Activated CD4-positive, CD25-positive, alpha-beta regulatory T cell treated with anti-CD3 and anti-CD28 coated beads, Interleukin-2, amount 50 U/mL, for 24 hours (primary cell): Measurements from ENCODE around the gene BDKRB2.

Experiments
- ATAC-seq, 2 donors: fragments of 150-1000 bp; cut with Tn5 transposase; one replicate each; pipeline ENCODE4 v1.10.0; 2021; ENCODE audit warnings: mild to moderate bottlenecking in 1 of 2, moderate library complexity in 1 of 2

The BDKRB2 gene

DNA sequence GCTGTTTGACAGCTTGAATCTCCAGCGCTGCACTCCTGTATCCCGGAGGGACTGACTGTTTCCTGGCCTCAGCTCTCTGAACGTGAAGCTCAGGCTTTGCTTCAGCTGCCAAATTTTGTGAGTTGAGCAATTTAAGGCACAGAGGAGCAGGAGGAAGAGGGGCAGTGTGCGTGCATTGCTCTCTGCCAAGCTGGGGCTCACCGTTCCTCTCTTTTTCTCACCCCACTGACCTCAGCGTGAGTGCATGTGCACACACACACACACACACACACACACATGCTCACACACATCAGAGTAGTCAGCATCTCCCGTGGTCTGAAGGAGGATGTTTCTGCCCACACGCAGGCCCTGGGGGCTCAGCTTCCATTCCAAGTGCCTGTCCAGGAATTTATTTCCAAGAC lies 27.8 kb upstream of the BDKRB2 start:
- ATAC-seq = no peak

DNA sequence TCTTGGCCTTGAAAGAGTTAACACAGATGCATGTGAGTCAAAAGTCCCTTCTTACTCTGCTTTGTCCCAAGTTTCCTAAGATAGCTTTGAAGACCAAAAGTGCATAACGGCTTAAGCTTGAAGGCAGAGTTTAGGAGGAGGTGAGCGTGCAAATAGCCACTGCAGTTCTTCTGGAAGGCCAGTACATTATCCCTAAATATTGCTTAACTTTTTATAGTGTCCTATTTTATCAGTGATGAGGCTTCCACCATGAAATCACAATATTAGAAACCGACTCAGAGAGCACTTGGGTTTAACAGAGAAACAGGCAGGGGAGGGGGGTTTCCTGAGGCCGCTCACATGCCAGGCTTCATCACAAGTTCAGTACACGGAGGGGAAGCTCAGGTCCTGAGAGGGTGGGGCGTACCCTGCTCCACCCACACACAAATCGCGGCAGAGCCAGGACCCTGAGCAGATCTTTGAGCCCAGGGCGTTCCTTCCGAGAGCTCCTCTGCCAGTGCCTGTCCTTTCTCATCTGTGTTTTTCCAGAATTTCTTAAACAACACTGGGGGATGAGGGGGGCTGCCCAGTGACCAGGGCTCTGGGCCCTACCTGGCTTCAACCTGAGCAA lies 26.8 kb upstream of the BDKRB2 start:
- no peak for ATAC-seq

DNA sequence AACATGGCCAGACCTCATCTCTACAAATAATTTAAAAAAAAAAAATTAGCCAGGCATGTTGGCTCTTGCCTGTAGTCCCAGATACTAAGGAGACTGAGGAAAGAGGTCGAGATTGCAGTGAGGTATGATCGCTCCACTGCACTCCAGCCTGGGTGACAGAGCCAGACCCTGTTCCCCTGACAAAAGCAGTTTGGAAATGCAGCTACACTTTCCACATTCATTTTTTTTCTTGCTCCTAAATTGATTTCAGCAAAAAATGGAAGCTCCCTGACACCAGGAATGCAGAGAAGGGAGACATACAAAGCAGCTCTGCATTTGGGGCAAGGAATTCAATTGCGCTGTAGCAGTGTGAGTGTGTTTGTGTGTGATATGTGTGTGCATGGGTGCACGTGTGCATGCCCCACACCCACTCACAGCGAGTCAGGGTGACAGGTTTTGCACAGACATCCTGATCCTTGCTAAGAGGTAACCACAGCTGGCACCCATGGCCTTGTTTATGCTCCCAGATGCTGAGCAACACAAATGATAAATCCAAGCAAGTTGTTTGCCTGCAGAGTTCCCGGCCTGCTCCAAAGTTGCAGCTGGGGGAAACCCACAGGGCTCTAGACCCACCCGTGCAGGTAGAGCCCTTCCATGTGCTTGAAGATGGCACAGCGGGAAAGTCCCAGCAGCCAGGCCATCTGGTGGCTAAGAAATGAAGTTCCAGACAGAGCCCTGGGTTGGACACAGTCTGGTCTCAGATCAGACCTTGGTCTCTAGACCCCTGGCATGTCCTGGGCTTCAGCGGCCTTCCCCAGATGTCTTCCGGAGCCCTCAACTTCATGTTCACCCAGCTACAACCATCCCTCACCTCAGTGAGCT lies 25.9 kb upstream of the BDKRB2 start:
- ATAC-seq = no peak

DNA sequence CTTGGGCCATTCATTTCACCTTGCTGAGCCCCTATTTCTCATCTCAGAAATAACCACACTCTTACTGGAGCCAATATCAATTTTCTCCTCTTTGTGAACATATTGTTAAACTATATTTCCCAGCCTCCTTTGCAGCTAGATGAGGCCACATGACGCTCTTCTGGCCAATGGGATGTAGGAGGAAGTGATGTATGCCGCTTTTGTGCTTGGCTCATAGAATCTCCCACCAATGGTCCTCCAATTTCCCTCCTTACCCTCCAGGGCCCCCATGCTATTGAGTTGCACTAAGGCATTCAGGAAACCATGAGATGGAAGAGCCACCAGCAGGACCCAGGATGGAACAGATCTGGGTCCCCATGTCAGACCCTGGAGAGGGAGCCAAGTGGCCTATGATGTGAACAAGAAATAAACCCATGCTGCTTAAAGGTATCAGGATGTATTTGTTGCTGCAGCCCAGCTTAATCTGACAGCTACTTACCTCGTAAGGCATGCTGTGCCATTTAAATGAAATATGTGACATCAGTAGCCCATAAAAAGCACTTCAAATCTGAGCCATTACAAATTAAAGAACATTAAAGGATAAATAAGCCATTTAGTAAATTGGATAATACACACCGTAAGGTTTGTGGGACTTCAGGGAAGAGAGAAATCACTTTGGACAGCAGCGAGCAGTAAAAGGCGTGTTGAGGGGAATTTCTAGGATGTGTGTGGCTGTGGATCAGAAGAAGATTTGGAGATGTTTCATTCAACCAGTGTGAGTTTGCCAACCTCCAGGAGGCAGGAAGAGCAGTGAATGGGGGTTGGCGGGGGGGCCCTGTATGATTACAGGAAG lies 24.4 kb upstream of the BDKRB2 start:
- no peak for ATAC-seq

DNA sequence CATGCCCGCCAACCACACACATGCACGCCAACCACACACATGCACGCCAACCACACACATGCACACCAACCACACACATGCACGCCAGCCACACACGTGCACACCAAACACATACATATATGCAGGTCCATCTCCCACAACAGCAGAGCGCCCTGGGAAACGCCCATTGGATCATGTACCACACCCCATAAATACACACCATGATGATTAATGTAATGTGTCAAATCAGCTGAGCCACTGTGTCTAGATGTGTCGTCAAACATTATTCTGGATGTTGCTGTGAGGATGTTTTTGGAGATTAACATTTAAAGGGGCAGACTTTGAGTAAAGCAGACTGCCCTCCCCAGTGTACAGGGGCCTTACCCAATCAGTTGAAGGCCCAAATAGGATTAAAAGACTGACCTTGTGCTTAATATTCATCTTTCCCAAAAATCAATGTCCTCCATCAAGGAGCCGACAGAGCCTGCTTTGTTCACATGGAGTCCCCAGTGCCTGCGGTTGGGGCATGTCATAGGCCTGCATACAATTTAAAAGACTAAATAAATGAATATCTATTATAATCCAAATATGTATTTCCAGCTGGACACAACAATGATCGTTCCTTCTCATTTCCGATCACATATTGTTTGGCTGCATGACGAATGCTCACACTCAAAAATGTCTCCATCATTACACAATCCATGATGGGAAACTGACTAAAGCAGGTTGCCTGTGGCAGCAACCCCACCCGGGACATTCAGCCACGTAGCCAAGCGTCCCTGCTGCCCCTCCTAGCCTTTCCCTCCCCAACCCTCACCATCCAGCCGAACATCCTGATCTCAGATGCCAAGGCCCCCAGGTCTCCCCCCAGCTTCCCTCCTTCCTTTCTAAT lies 23.2 kb upstream of the BDKRB2 start:
- ATAC-seq = no peak

DNA sequence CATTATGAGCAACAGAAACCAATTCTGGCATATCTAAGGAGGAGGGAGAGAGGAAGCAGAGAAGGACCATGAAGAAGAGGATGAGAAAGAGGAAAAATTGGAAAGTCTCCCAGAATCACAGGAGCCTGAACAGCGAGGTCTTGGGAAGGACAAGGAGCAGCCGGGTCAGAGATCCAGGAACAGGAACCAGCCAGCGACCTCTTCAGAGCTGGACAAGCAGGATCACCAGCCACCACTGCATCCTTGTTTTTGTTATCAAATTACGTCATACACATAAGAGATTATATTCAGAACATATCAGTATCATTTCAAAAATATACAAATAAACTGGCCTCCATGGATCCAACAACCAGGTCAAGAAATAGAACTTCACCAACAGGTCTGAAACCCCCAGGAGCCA lies 22.1 kb upstream of the BDKRB2 start:
- no peak for ATAC-seq

DNA sequence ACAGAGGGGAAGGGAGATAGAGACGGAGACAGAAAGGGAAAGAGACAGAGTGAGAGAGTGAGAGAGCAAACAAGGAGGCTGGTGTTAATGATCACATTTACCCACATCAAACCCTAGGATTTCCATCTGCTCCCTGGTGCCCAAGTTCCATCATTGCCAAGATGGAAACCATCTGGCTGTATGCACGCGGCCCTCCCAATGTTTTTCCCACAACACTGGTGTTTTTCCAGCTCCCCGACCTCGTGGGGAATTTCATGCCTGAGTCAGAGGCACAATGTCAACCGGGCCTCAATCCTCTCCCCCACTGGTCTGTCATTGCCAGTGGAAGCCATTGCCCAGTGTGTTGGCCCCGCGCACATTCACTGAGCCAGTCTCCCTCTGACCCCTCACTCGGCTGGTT lies 19.9 kb upstream of the BDKRB2 start:
- ATAC-seq = no peak

DNA sequence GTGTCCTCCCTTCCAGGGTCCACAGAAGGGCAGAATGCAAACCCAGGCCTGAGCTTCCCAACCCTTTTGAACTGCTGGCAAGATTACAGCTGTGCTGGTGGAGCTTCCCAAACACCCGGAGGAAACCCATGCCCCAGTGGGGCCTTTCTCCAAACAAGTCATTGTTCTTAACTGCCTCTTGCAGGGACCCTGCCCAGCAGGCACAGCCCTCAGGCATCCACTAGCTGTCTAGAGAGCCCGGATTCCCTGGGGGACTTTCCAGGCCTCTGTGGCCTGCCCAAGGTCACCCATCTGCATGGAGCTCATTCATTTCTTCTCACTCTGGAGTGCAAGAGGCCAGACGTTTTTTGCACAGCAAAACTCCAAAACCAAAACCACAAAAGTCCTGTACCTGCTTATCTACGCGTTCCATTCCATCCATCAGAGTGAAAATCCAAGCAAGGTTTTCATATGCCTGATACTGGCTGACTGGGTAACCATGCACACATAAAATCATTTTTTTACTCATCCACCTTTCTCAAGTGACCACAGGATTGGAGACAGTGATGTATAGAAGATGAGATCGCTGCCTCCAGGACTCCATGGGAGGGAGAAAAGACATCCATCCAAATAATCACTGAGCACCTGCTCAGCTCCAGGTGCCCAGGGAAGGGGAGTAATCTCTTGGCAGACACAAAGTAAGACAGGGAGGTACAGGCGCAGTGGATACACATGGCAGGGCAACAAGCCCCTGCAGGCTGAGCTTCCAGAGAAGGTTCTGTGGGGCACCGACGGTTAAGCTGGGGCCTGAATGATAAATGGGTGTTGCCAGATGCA lies 17.2 kb upstream of the BDKRB2 start:
- no peak for ATAC-seq

DNA sequence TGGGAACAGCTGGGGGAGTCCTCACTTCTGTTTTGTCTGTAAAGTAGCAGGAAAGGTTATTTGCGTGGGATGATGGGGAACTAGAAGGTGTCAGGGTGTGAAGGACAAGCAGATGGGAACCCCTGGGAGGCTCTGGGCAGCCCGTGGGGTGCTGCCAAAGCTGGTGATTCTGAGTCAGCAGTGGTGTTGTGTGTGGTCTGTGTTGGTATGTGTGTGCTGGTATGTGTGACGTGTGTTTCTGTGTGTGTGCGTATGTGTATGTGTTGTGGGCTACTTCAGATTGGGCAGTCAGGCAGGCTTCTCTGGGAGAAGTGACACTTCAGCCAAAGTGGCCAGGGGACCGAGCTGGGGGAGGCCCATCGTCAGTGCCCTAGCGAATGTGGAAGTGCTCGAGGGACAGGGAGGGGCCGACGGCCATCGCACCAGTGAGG lies 15.3 kb upstream of the BDKRB2 start:
- no peak for ATAC-seq

DNA sequence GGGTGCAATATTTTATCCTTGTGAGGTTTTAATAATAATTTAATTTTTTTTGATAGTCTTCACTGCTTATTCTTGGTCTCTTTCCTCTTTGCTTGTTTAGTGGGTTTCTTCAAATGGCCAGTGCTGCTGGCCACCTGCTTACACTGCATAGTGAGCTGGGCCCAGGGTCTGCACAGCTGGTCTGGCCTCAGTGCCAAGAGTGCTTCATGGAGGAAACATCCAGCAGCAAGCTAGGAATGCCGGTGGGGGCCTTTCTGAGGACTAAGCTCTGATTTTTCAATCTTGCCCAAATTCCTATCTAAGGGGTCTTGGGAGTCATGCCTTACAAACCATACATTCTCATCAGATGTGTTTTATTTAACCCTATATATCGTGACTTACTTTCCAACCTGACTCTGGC lies 13.3 kb upstream of the BDKRB2 start:
- ATAC-seq = no peak

DNA sequence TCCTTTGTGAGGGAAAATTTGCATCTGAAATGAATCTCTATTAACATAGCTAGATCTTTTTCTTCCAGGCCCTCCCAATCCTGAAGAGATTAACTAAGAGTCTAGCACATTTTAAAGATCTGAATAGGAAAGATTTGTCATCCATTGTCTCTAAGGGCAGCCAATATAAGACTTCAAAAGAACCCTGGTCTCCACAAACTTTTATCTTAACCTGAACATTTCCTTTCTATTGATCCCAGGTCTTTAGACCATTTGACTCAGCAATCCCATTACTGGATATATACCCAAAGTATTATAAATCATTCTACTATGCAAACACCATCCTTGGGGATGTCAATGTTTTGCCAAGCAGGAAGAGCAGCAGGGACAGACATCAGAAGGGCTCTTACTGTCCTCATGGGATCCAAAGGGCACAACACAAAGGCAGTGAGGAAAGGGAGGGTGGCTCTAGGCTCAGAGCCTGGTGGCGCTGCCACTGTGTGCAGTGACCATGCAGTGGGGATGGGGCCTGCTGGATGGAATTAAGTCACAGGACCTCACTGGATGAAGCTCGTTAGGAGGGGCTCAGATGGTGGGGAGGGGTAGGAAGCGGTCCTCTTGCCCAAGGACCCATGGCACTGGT lies 12.7 kb upstream of the BDKRB2 start:
- ATAC-seq = no peak

DNA sequence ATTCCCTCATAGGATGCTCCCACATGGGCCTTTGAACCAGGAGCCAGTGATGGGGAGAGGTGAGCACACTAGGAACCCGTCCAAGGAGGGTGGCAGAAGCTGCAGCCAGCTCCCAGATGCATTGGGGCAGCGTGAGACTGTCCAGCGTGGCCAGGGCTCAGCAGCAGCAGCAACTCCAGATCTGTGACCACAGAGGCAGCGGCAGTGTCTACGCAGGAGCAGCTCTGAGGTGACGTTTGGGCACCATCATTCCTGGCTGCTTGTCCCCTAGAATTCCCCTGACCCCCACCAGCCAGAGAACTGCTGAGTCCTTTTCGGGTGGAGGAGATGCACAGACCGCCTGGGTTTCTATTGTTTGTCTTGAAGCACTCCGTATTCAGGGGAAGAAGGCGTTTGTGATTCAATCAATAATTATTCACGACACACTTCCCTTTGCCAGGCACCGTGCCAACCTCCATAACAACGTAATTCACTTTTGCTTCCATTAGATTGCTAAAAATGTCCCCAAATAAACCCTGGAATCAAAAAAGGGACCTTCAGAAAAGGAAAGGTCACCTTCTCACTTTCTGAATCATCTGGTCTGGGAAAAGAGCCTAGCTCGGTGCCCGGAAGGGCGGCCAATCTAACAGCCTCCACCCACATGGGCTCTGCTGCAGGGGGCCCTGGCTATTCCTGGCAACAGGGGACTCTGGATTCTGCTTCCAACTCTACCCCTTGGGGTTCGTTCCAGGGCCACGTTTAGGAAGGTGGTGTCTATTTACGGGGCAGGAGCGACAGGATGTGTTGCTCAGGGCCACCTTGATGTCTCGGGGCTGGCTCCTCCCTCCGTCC lies 11.4 kb upstream of the BDKRB2 start:
- ATAC-seq = no peak

DNA sequence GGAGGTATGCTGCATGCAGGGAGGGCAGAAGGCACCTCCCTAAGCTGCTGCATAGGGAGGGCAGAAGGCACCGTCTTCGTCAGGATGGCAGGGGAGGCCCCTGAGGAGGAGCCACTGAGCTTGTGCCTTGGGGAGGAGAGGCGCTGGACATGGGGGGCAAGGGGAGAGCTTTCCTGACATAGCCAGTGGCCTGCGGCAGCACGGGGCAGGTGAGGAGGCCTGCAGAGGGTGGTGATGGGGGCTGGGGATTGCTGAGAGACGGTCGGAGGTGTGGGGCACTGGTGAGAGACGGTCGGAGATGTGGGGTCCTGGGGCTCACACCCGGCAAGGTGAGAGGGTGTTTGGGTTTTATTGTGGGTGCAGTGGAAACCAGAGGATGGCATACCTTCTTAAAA lies 10.4 kb upstream of the BDKRB2 start:
- ATAC-seq = no peak

DNA sequence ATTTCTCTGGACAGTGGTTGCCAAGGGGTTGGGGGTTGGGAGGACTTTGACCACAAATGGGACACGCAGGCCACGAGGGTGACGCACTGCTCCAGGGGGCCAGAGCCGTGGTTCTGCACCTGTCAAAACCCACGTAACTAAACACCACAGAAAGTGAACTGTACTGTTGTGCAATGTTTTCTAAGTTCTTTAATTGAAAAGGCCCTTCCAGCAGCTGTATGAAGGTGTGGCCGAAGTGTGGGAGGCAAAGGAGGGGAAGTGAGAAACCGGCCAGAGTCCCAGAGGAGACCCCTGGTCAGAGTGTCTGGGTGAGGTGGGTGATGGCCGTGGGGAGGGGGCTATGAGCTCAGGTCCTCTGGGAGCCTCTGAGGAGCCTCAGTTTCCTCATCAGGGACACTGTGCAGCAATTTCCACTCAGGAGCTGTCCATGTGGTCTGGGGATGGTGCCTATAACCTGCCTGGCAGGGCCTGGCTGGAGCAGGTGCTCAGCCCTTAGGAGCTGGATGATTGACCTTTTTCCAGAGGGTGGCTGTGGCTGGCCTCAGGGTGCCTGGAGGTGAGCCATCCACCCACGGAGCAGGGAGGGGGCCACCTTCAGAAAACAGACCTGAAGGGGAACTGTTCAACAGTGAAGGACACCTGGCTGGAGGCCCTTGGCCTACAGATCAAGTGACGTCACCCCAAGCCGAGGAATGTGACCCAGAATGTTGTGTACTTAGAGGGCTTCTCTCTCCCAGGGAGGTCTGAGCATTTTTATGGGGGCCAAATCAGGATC lies 9.8 kb upstream of the BDKRB2 start:
- no peak for ATAC-seq

DNA sequence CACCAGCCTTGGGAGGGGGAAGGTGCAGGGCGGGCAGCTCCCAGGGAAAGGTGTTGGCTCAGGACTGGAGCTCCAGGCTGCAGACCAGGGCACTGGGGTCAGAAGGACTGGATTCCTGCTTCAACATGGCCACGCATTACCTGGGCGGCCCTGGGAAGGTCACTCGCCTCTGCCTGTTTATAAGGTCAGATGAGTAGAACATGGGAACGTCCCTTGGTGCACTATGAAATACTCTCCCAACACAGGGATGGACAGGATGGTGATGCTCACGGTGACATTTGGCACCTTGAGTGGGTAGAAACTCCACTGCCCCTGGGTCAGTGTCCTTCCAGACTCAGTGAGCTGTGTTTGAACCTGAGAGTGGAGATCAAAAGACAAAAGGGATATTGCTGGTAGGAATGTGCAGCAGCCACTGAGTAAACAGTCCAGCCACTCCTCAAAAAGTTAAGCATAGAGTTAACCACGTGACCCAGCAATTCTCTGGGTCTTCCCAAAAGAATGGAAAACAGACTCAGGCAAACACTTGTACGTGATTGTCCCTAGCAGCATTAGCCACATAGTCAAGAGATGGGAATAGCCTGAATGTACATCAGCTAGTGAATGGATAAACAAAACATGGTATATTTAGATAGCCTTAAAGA lies 9.1 kb upstream of the BDKRB2 start:
- ATAC-seq = no peak

DNA sequence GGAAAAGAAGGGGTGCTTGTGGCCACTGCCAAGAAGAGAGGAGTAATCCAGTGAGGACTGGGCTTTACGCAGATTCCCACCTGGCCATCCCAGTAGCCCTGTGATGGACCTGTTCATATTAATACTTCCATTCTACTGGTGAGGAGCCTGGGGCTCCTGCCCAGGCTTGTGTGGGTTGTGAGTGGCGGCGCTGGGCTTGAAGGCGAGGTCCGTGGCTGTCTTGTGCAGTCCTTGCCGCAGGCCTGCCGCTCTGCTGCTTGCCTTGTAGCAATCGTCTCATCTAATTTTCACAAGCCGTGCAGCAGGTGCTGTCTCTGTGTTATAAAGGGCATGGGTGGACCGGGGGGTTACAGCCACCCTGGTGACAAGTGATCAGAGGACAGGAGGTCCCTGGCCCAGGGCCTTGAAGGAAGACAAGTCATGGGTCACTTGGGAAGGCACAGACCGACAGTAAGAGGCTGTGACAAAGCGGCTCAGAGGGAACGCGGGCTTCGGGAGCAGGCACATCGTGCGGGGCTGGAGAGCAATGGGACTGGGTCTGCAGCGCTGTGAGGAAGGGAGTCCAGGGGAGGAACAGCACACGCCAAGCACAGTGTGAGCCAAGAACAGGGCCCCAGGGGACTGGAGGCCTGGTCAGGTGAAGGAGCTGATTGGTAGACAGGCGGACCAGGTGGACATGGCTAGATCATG lies 7.3 kb upstream of the BDKRB2 start:
- ATAC-seq = no peak

DNA sequence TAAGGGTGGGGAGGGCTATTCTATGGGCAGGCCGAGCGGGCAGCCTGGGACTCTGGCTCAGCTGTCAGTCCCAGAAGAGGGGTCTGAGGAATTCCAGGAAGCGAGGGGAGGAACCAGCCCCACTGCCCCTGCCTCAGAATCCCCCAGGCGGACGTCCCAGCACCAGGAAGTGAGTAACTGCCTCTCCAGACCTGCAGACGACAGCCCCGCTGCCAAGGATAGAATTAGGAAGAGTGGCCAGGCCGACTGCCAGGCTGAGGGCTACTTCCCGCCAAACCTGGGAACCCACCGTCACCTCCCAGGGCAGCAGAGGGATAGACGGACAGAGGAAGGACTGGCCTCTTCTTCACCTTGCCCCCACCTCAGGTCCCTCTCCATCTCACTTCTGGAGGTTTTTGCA lies 6.7 kb upstream of the BDKRB2 start:
- ATAC-seq = no peak

DNA sequence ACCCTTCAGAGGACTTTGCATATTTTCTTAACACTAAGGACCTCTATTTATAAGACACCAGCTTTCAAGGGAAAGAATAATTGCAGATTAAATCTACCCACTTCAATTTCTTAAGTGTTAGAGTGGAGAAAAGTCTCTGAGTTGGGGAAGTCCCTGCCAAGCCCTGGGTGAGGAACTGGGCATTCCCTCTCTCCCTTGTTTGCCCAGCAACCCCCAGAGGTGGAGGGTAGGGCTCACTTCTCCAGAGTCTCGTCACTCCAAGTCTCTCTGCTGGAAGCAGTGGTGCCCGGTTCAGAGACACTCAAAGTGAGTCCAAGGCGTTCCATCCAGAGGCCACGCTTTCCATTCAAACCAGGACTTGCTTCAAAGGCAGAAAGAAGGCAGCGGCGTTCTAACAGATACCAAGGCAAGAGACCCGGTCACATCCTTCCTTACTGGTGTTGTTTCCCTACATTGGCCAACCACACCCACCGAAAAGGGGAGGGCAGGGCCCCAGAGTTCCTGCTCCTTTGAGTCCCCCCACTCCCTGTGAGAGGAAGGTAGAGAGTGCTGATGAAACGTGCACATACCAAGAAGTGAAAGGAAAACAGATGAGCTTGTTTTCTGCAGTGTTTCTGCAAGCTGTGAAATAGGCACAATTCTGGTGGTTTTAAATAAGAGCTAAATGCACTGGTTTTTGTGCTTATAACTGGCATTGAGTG lies 6.1 kb upstream of the BDKRB2 start:
- ATAC-seq = no peak
